ENCODE data around the gene ERBB4.

DNA sequence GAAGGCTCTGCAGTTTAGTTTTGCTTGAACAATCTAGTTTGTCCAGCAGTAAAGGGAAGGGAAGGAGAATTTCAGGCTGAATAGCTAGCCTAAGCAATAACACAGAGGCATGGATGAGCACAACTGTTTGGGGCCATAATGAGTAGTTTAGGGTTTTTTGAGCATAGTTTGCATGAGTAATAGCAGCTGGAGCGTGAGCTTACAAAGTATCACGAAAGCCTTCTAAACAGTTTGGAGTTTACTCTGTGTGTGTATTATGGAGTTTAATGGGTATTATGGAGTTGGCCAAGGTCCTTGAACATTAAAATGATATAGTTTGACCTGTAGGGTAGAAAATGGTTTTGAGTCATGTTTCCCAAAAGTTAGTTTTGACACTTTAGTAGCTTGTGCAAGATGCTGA is 782.3 kb downstream of the ERBB4 start:
- TF ChIP-seq, protein P1, sequence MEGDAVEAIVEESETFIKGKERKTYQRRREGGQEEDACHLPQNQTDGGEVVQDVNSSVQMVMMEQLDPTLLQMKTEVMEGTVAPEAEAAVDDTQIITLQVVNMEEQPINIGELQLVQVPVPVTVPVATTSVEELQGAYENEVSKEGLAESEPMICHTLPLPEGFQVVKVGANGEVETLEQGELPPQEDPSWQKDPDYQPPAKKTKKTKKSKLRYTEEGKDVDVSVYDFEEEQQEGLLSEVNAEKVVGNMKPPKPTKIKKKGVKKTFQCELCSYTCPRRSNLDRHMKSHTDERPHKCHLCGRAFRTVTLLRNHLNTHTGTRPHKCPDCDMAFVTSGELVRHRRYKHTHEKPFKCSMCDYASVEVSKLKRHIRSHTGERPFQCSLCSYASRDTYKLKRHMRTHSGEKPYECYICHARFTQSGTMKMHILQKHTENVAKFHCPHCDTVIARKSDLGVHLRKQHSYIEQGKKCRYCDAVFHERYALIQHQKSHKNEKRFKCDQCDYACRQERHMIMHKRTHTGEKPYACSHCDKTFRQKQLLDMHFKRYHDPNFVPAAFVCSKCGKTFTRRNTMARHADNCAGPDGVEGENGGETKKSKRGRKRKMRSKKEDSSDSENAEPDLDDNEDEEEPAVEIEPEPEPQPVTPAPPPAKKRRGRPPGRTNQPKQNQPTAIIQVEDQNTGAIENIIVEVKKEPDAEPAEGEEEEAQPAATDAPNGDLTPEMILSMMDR (conservative IDR thresholded peaks at IDR 0.05; ENCODE audit: low read length) = no peak
- no peak for TF ChIP-seq EZH2phosphoT487 (IDR thresholded peaks at IDR 0.05; ENCODE audit: borderline replicate concordance, low read depth, low read length)
